GM18499 (cell line): ENCODE results near the gene KCNH3.
"Not testable (repeated sequence)": the region's sequence is repeated elsewhere in the genome, so short reads cannot be mapped to it uniquely, and the experiment has no call there.

ENCODE experiments used
- ATAC-seq: cut with Tn5 transposase; IDR thresholded peaks from one replicate; pipeline ENCODE4 v1.9.1; 2021; ENCODE audit warnings: moderate number of reproducible peaks; ENCODE audit not compliant: insufficient read depth, unreplicated experiment

The KCNH3 gene

GRCh38 chr12:49538510-49539403 is at the start of gene KCNH3:
Gene KCNH3, plus strand, starts transcription at chr12:49539030. Its CDS starts 387 bp downstream, at chr12:49539417.
- no peak for ATAC-seq

- ATAC-seq = no peak
Measured at GRCh38 chr12:49489154-49489553, 49.7 kb upstream of the KCNH3 start.

GRCh38 chr12:49489720-49490119 is 49.1 kb upstream of the KCNH3 start:
- no peak for ATAC-seq

GRCh38 chr12:49491823-49492222 is 47.0 kb upstream of the KCNH3 start:
- no peak for ATAC-seq

GRCh38 chr12:49493900-49494299 is 44.9 kb upstream of the KCNH3 start:
- ATAC-seq = no peak

GRCh38 chr12:49496417-49497360 is 42.1 kb upstream of the KCNH3 start:
- no peak for ATAC-seq

- ATAC-seq = no peak
Measured at GRCh38 chr12:49501895-49502294, 36.9 kb upstream of the KCNH3 start.

- ATAC-seq = no peak
Measured at GRCh38 chr12:49502590-49502989, 36.2 kb upstream of the KCNH3 start.

GRCh38 chr12:49503674-49504180 is 35.1 kb upstream of the KCNH3 start:
- ATAC-seq = no peak

- no peak for ATAC-seq
Measured at GRCh38 chr12:49505672-49506071, 33.2 kb upstream of the KCNH3 start.

- no peak for ATAC-seq
Measured at GRCh38 chr12:49507139-49507538, 31.7 kb upstream of the KCNH3 start.

- not testable (repeated sequence) for ATAC-seq
Measured at GRCh38 chr12:49509681-49510080, 29.1 kb upstream of the KCNH3 start.

- no peak for ATAC-seq
Measured at GRCh38 chr12:49511410-49511809, 27.4 kb upstream of the KCNH3 start.

GRCh38 chr12:49512546-49512945 is 26.3 kb upstream of the KCNH3 start:
- ATAC-seq = no peak

GRCh38 chr12:49515266-49515665 is 23.6 kb upstream of the KCNH3 start:
- ATAC-seq = no peak

GRCh38 chr12:49518914-49519573 is 19.8 kb upstream of the KCNH3 start:
- ATAC-seq = no peak

- ATAC-seq = no peak
Measured at GRCh38 chr12:49519574-49519936, 19.3 kb upstream of the KCNH3 start.

GRCh38 chr12:49521389-49521788 is 17.4 kb upstream of the KCNH3 start:
- no peak for ATAC-seq

- no peak for ATAC-seq
Measured at GRCh38 chr12:49524660-49525324, 14.0 kb upstream of the KCNH3 start.

- no peak for ATAC-seq
Measured at GRCh38 chr12:49525942-49526341, 12.9 kb upstream of the KCNH3 start.
